B cell (primary cell): ENCODE measurements around the gene RNF2.
"Not testable (repeated sequence)": the region's sequence is repeated elsewhere in the genome, so short reads cannot be mapped to it uniquely, and the experiment has no call there.

Experiments
- CTCF ChIP-seq: fragments of 200-600 bp; IDR thresholded peaks from one replicate; pipeline ENCODE4 v1.8.0; 2022; ENCODE audit warnings: antibody characterized with exemption, mild to moderate bottlenecking
- EZH2 ChIP-seq: IDR thresholded peaks from 2 replicates; pipeline ENCODE4 v1.6.1; 2012; ENCODE audit warnings: borderline replicate concordance, low read depth, mild to moderate bottlenecking, moderate library complexity, low read length; ENCODE audit not compliant: insufficient read depth, poor library complexity, severe bottlenecking

GRCh38 chr1:184999974-185000373 lies 45.4 kb upstream of the RNF2 start:
- not testable (repeated sequence) for TF ChIP-seq CTCF, EZH2
